IMR-90 (cell line): ENCODE data around the gene MAGI1. TPM values are rescaled to one million over a fixed set of nuclear protein-coding genes. Genes with fewer than 3 reads are reported as not detected.

Experiments
- ATAC-seq: fragments of 200-7000 bp; cut with Tn5 transposase; 2 replicates; pipeline ENCODE4 v1.9.1; 2020; ENCODE audit warnings: low read depth, mild to moderate bottlenecking, moderate library complexity
- BruUV-seq: library from RNA; stranded (reverse); fragments of 400-500 nt; replicated peaks from 2 replicates; lab custom pipeline; 2021; lab: Mats Ljungman, UMichigan
- CTCF ChIA-PET: fragments of 300-600 bp; formaldehyde crosslinking; extraction: SDS; loops from one replicate; lab custom pipeline; 2021; ENCODE audit warnings: antibody characterized with exemption; lab: Yijun Ruan, JAX
- POLR2A ChIA-PET: fragments of 300-600 bp; sonication (Branson Sonifier 250); formaldehyde crosslinking; loops from one replicate; lab custom pipeline; 2022; ENCODE audit warnings: antibody characterized with exemption; ENCODE audit not compliant: unreplicated experiment; lab: Charles Lee
- DNase-seq: peaks from one replicate; pipeline ENCODE4 v3.0.0; 2013
- H2AFZ ChIP-seq: replicated peaks from 2 replicates; pipeline ENCODE3; 2013; ENCODE audit warnings: low read length, mild to moderate bottlenecking; ENCODE audit not compliant: poor library complexity
- H2AK5ac ChIP-seq: 2 replicates; pipeline ENCODE4 v1.6.1; 2013; ENCODE audit warnings: low read depth, low read length, inconsistent platforms
- H2AK9ac ChIP-seq: replicated peaks from 2 replicates; pipeline ENCODE3; 2013; ENCODE audit warnings: mild to moderate bottlenecking, low read depth, low read length, moderate library complexity; ENCODE audit not compliant: poor library complexity
- H2BK120ac ChIP-seq: 2 replicates; pipeline ENCODE4 v1.6.1; 2013; ENCODE audit warnings: low read depth, low read length, inconsistent platforms
- H2BK15ac ChIP-seq: 3 replicates; pipeline ENCODE4 v1.6.1; 2013; ENCODE audit warnings: low read depth, low read length, inconsistent platforms
- H2BK20ac ChIP-seq: 2 replicates; pipeline ENCODE4 v1.6.1; 2013; ENCODE audit warnings: low read depth, mild to moderate bottlenecking, inconsistent platforms, low read length, moderate library complexity
- H2BK5ac ChIP-seq: 2 replicates; pipeline ENCODE4 v1.6.1; 2013; ENCODE audit warnings: mild to moderate bottlenecking, low read depth, low read length, inconsistent platforms; ENCODE audit not compliant: poor library complexity, severe bottlenecking
- H3K14ac ChIP-seq: replicated peaks from 2 replicates; pipeline ENCODE4 v1.6.1; 2013; ENCODE audit warnings: low read depth, low read length, inconsistent platforms
- H3K18ac ChIP-seq: 2 replicates; pipeline ENCODE4 v1.6.1; 2013; ENCODE audit warnings: low read depth, low read length, control low read depth
- H3K23ac ChIP-seq: 2 replicates; pipeline ENCODE4 v1.6.1; 2013; ENCODE audit warnings: low read depth, low read length, inconsistent platforms
- H3K27ac ChIP-seq: 2 replicates; pipeline ENCODE4 v1.5.1; 2013; ENCODE audit warnings: mild to moderate bottlenecking, control low read depth, low read length; ENCODE audit not compliant: insufficient read depth
- H3K27me3 ChIP-seq: 2 replicates; pipeline ENCODE4 v1.6.1; 2013; ENCODE audit warnings: low read length; ENCODE audit not compliant: control insufficient read depth, insufficient read depth
- H3K36me3 ChIP-seq: 2 replicates; pipeline ENCODE4 v1.6.1; 2013; ENCODE audit warnings: low read length, mixed read lengths; ENCODE audit not compliant: control insufficient read depth, insufficient read depth
- H3K4ac ChIP-seq: 2 replicates; pipeline ENCODE4 v1.6.1; 2013; ENCODE audit warnings: low read depth, low read length, inconsistent platforms
- H3K4me1 ChIP-seq: 2 replicates; pipeline ENCODE4 v1.6.1; 2013; ENCODE audit warnings: low read length, mixed read lengths; ENCODE audit not compliant: control insufficient read depth, insufficient read depth
- H3K4me2 ChIP-seq: 2 replicates; pipeline ENCODE4 v1.6.1; 2013; ENCODE audit warnings: low read depth, mild to moderate bottlenecking, control low read depth, low read length, moderate library complexity
- H3K4me3 ChIP-seq: 2 replicates; pipeline ENCODE4 v1.5.1; 2013; ENCODE audit warnings: low read depth, mild to moderate bottlenecking, control low read depth, low read length, moderate library complexity; ENCODE audit not compliant: insufficient read depth
- H3K56ac ChIP-seq: 2 replicates; pipeline ENCODE4 v1.6.1; 2013; ENCODE audit warnings: low read length, inconsistent platforms; ENCODE audit not compliant: insufficient read depth; ENCODE audit errors: extremely low read depth
- H3K79me1 ChIP-seq, 2 experiments: 2 replicates each; pipeline ENCODE4 v1.6.1; 2013; ENCODE audit warnings: low read length in 2 of 2, inconsistent platforms in 1 of 2, low read depth in 1 of 2
- H3K9ac ChIP-seq: 2 replicates; pipeline ENCODE4 v1.6.1; 2013; ENCODE audit warnings: low read depth, low read length, control low read depth
- H3K9me1 ChIP-seq: 2 replicates; pipeline ENCODE4 v1.6.1; 2013; ENCODE audit warnings: low read length, inconsistent platforms; ENCODE audit not compliant: insufficient read depth
- H3K9me3 ChIP-seq: 2 replicates; pipeline ENCODE4 v1.6.1; 2013; ENCODE audit warnings: low read length; ENCODE audit not compliant: control insufficient read depth, insufficient read depth
- H4K20me1 ChIP-seq: 2 replicates; pipeline ENCODE4 v1.6.1; 2013; ENCODE audit warnings: low read length, inconsistent platforms; ENCODE audit not compliant: insufficient read depth
- H4K5ac ChIP-seq: 2 replicates; pipeline ENCODE4 v1.6.1; 2013; ENCODE audit warnings: mild to moderate bottlenecking, low read depth, low read length, control low read depth
- H4K8ac ChIP-seq, 2 experiments: 2 replicates each; pipeline ENCODE4 v1.6.1; 2013; ENCODE audit warnings: low read depth in 2 of 2, low read length in 2 of 2, control low read depth in 1 of 2, inconsistent platforms in 1 of 2
- H4K91ac ChIP-seq: 2 replicates; pipeline ENCODE4 v1.6.1; 2013; ENCODE audit warnings: low read depth, low read length, inconsistent platforms; ENCODE audit not compliant: insufficient read depth
- BHLHE40 ChIP-seq: fragments of 150-350 bp; IDR thresholded peaks from 2 replicates; pipeline ENCODE4 v1.6.1; 2016; ENCODE audit warnings: mild to moderate bottlenecking, low read depth, low read length
- CEBPB ChIP-seq: IDR thresholded peaks from 2 replicates; pipeline ENCODE4 v1.6.1; 2012; ENCODE audit warnings: low read depth, low read length, improper control_type of control experiment
- CHD1 ChIP-seq: IDR thresholded peaks from 2 replicates; pipeline ENCODE4 v1.6.1; 2012; ENCODE audit warnings: low read depth, low read length, improper control_type of control experiment
- CTCF ChIP-seq: conservative IDR thresholded peaks from 2 replicates; pipeline ENCODE4 v1.5.1; 2012; ENCODE audit warnings: mild to moderate bottlenecking, low read depth, low read length, improper control_type of control experiment
- ELK1 ChIP-seq: fragments of 150-350 bp; IDR thresholded peaks from 2 replicates; pipeline ENCODE4 v1.6.1; 2016; ENCODE audit warnings: low read depth, mild to moderate bottlenecking, low read length, moderate library complexity, borderline replicate concordance
- MAFK ChIP-seq: IDR thresholded peaks from 2 replicates; pipeline ENCODE4 v1.6.1; 2012; ENCODE audit warnings: low read depth, low read length, improper control_type of control experiment
- MAZ ChIP-seq: IDR thresholded peaks from 2 replicates; pipeline ENCODE4 v1.6.1; 2012; ENCODE audit warnings: low read depth, mild to moderate bottlenecking, low read length, improper control_type of control experiment, moderate library complexity, borderline replicate concordance
- MXI1 ChIP-seq: IDR thresholded peaks from 2 replicates; pipeline ENCODE4 v1.6.1; 2012; ENCODE audit warnings: low read depth, mild to moderate bottlenecking, low read length, moderate library complexity, borderline replicate concordance
- NFE2L2 ChIP-seq: fragments of 150-350 bp; IDR thresholded peaks from 2 replicates; pipeline ENCODE4 v1.6.1; 2016; ENCODE audit warnings: low read depth, mild to moderate bottlenecking, low read length
- POLR2A ChIP-seq: IDR thresholded peaks from 2 replicates; pipeline ENCODE4 v1.6.1; 2012; ENCODE audit warnings: mild to moderate bottlenecking, low read depth, low read length
- RAD21 ChIP-seq: IDR thresholded peaks from 2 replicates; pipeline ENCODE4 v1.6.1; 2012; ENCODE audit warnings: low read length, improper control_type of control experiment
- RCOR1 ChIP-seq: IDR thresholded peaks from 2 replicates; pipeline ENCODE4 v1.6.1; 2012; ENCODE audit warnings: mild to moderate bottlenecking, low read length, improper control_type of control experiment; ENCODE audit not compliant: insufficient replicate concordance
- RFX5 ChIP-seq: IDR thresholded peaks from 2 replicates; pipeline ENCODE4 v1.8.0; 2012; ENCODE audit warnings: low read depth, mild to moderate bottlenecking, low read length, moderate library complexity
- SMC3 ChIP-seq: fragments of 150-350 bp; IDR thresholded peaks from 2 replicates; pipeline ENCODE4 v1.6.1; 2016; ENCODE audit warnings: low read depth, mild to moderate bottlenecking, antibody characterized with exemption, low read length, moderate library complexity
- USF2 ChIP-seq: fragments of 150-350 bp; IDR thresholded peaks from 2 replicates; pipeline ENCODE4 v1.6.1; 2017; ENCODE audit warnings: mild to moderate bottlenecking, antibody characterized with exemption, low read length, low read depth
- WGBS, 2 experiments: methylation state at CpG; one replicate each; pipeline versions ENCODE4 v1.1.5 to v1.1.7; 2013; ENCODE audit warnings: missing lambda C conversion rate in 2 of 2; ENCODE audit not compliant: insufficient read length in 1 of 2; ENCODE audit errors: extremely low coverage in 2 of 2; 5-methylcytosine and 5-hydroxymethylcytosine counted together
- dilution Hi-C: fragments of 300-500 bp; cut with HindIII; formaldehyde crosslinking; loops from one replicate; pipeline ENCODE4 v1.14.3; 2018; ENCODE audit warnings: low sequenced_read_pairs; ENCODE audit not compliant: unreplicated experiment
- in situ Hi-C: fragments of 300-500 bp; cut with MboI; formaldehyde crosslinking; loops from 3 replicates; pipeline ENCODE4 v1.14.3; 2019; ENCODE audit warnings: low sequenced_read_pairs, inconsistent platforms, mixed read lengths
- intact Hi-C: fragments of 100-400 bp; cut with micrococcal nuclease; formaldehyde crosslinking; loops from 2 replicates; pipeline ENCODE4 v1.10.0; 2022
- polyA plus RNA-seq, 3 experiments: library from polyadenylated mRNA; depleted of rRNA; stranded (reverse); fragments of >200 nt; gene quantifications; 2 replicates each; pipeline ENCODE4 v1.2.3, GENCODE V29; 2012; ENCODE audit warnings: low replicate concordance in 1 of 3
- total RNA-seq: library from RNA; depleted of rRNA; stranded (reverse); fragments of >200 nt; gene quantifications from 2 replicates; pipeline ENCODE4 v1.2.3, GENCODE V29; 2012

MAGI1 gene
- total and polyA plus RNA-seq, 2 of the 4 experiments (the other 2 are of a cell fraction) = 14.5 to 24.2 TPM

GRCh38 chr3:65344444-65344843, 694.3 kb downstream of the MAGI1 start:
- intact Hi-C loops (loop anchor here (10.0 kb wide), 1 partner anchor 810 kb away; no protein-coding TSS in a partner anchor), in situ Hi-C loops (loop anchor here (10.0 kb wide), 2 partner anchors 390 to 850 kb away; no protein-coding TSS in a partner anchor), dilution Hi-C loops (no loop called here)
- H2AK5ac ChIP-seq = no peak overlapping the region
- no peaks in the 10 kb centered on the region for H3K36me3 ChIP-seq
- ChIA-PET CTCF (no interaction called here), POLR2A (no interaction called here)
- H2BK120ac ChIP-seq = no peak overlapping the region
- H3K4me2 ChIP-seq = no peak overlapping the region
- no peak overlapping the region for H2BK5ac ChIP-seq
- H4K5ac ChIP-seq = no peak overlapping the region
- H3K79me1 ChIP-seq = no peaks in the 10 kb centered on the region
- H3K14ac ChIP-seq = no peak overlapping the region
- no peak overlapping the region for H2BK15ac ChIP-seq
- H2AFZ ChIP-seq = no peak overlapping the region
- H3K9ac ChIP-seq = no peak overlapping the region
- no peaks in the 10 kb centered on the region for H3K9me1 ChIP-seq
- BruUV-seq = no TSS peak
- H4K91ac ChIP-seq = no peak overlapping the region
- no peaks in the 10 kb centered on the region for H3K9me3 ChIP-seq
- no peaks in the 10 kb centered on the region for H4K20me1 ChIP-seq
- no peak overlapping the region for H3K18ac ChIP-seq
- TF ChIP-seq CHD1 (no peak), RAD21 (no peak), MAZ (no peak), USF2 (no peak), ELK1 (no peak), MXI1 (no peak), CEBPB (no peak), RCOR1 (no peak), NFE2L2 (no peak), POLR2A (no peak), RFX5 (no peak), SMC3 (no peak), MAFK (no peak), BHLHE40 (no peak), CTCF (no peak)
- no peak overlapping the region for H3K56ac ChIP-seq
- no peak overlapping the region for H3K4ac ChIP-seq
- peaks cover 4% of the 10 kb centered on the region; the same call in 1 of the 2 replicates for H3K4me1 ChIP-seq
- no peak overlapping the region for H3K23ac ChIP-seq
- H3K27ac ChIP-seq = no peak overlapping the region
- ATAC-seq = no peak
- WGBS, 2 experiments = no CpG with 5 or more reads among the region's 3 CpGs
- no peak overlapping the region for H2AK9ac ChIP-seq
- H4K8ac ChIP-seq = no peak overlapping the region
- H2BK20ac ChIP-seq = no peak overlapping the region
- DNase-seq = no peak
- H3K27me3 ChIP-seq = peaks cover 14% of the 10 kb centered on the region
- no peak overlapping the region for H3K4me3 ChIP-seq
